Measurements from ENCODE around the gene PRSS50.

DNA sequence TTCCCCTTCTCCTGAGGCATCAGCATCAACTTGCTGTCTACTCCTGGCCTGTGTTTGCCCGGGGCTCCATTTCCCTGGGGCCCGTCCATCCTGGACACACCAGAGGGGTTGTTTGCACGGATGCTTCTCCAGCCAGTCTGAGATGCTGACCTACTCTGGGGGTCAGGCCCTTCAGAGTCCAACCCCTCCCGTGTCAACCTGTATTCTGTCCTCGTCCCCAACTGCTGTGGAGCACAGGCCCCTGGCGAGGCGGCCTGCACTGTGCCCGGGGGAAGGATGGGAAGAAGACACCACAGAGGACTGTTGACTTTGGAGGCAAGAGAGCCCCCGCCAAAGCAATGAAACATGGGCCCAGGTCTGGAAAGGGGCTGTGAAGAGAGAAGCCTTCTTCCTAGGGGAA is 50.0 kb downstream of the PRSS50 start:
- TF ChIP-seq, protein P1, sequence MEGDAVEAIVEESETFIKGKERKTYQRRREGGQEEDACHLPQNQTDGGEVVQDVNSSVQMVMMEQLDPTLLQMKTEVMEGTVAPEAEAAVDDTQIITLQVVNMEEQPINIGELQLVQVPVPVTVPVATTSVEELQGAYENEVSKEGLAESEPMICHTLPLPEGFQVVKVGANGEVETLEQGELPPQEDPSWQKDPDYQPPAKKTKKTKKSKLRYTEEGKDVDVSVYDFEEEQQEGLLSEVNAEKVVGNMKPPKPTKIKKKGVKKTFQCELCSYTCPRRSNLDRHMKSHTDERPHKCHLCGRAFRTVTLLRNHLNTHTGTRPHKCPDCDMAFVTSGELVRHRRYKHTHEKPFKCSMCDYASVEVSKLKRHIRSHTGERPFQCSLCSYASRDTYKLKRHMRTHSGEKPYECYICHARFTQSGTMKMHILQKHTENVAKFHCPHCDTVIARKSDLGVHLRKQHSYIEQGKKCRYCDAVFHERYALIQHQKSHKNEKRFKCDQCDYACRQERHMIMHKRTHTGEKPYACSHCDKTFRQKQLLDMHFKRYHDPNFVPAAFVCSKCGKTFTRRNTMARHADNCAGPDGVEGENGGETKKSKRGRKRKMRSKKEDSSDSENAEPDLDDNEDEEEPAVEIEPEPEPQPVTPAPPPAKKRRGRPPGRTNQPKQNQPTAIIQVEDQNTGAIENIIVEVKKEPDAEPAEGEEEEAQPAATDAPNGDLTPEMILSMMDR (IDR thresholded peaks at IDR 0.05; ENCODE audit: low read depth, low read length, poor library complexity, severe bottlenecking) = no peak
- TF ChIP-seq EZH2phosphoT487 (IDR thresholded peaks at IDR 0.05; ENCODE audit: borderline replicate concordance, low read length) = no peak
